Naive thymus-derived CD4-positive, alpha-beta T cell (primary cell): ENCODE results near the gene TP53BP2. TPM values are rescaled to one million over a fixed set of nuclear protein-coding genes. Genes with fewer than 3 reads are reported as not detected.
"Not testable (repeated sequence)": the region's sequence is repeated elsewhere in the genome, so short reads cannot be mapped to it uniquely, and the experiment has no call there.

Experiments
- ATAC-seq: fragments of 150-1000 bp; cut with Tn5 transposase; 2 replicates; pipeline ENCODE4 v1.10.0; 2021; ENCODE audit warnings: mild to moderate bottlenecking, moderate library complexity
- CTCF ChIA-PET: fragments of 350-600 bp; sonication (Branson Sonifier 250); formaldehyde crosslinking; loops from one replicate; lab custom pipeline; 2021; ENCODE audit warnings: antibody characterized with exemption; lab: Charles Lee
- POLR2A ChIA-PET: fragments of 350-600 bp; sonication (Branson Sonifier 250); formaldehyde crosslinking; loops from one replicate; lab custom pipeline; 2021; ENCODE audit warnings: antibody characterized with exemption, inconsistent platforms; lab: Charles Lee
- DNase-seq, 9 donors: peaks; one replicate each; pipeline versions ENCODE4 v3.0.0 to v3.0.0-alpha.2; 2020 to 2022; ENCODE audit warnings: mixed read lengths in 1 of 9
- H3K27ac ChIP-seq: one replicate; pipeline ENCODE4 v1.7.0; 2013; ENCODE audit warnings: mild to moderate bottlenecking, low read depth, low read length, moderate library complexity
- H3K27me3 ChIP-seq, 2 donors: one replicate each; pipeline ENCODE4 v1.7.0; 2013; ENCODE audit warnings: low read length in 2 of 2, mild to moderate bottlenecking in 2 of 2, moderate library complexity in 2 of 2; ENCODE audit not compliant: control insufficient read depth in 2 of 2, insufficient read depth in 2 of 2
- H3K36me3 ChIP-seq, 3 experiments: 1 replicate in 2 of 3; 2 replicates in 1 of 3; pipeline ENCODE4 v1.7.0; 2013; ENCODE audit warnings: low read length in 3 of 3, mild to moderate bottlenecking in 3 of 3, moderate library complexity in 1 of 3; ENCODE audit not compliant: insufficient read depth in 3 of 3, control insufficient read depth in 2 of 3
- H3K4me1 ChIP-seq, 2 donors: one replicate each; pipeline ENCODE4 v1.7.0; 2013; ENCODE audit warnings: low read length in 2 of 2, mild to moderate bottlenecking in 2 of 2, moderate library complexity in 1 of 2; ENCODE audit not compliant: control insufficient read depth in 2 of 2, insufficient read depth in 2 of 2
- H3K4me3 ChIP-seq: 2 replicates; pipeline ENCODE4 v1.7.0; 2013; ENCODE audit warnings: mild to moderate bottlenecking, low read length
- H3K9me3 ChIP-seq, 3 experiments: 1 replicate in 2 of 3; 2 replicates in 1 of 3; pipeline ENCODE4 v1.7.0; 2013; ENCODE audit warnings: low read length in 3 of 3; ENCODE audit not compliant: control insufficient read depth in 2 of 3
- H3K27ac Mint-ChIP-seq, 9 donors: one replicate each; pipeline ENCODE4 v1.8.0; 2020 to 2022; ENCODE audit warnings: mixed read lengths in 9 of 9, mild to moderate bottlenecking in 8 of 9, moderate library complexity in 5 of 9, inconsistent platforms in 2 of 9
- H3K27me3 Mint-ChIP-seq, 5 donors: one replicate each; pipeline ENCODE4 v1.8.0; 2021 to 2022; ENCODE audit warnings: mixed read lengths in 5 of 5, mild to moderate bottlenecking in 1 of 5
- H3K36me3 Mint-ChIP-seq, 5 donors: one replicate each; pipeline ENCODE4 v1.8.0; 2020 to 2022; ENCODE audit warnings: mixed read lengths in 5 of 5, mild to moderate bottlenecking in 3 of 5, inconsistent platforms in 1 of 5
- H3K4me1 Mint-ChIP-seq, 7 donors: one replicate each; pipeline ENCODE4 v1.8.0; 2020 to 2022; ENCODE audit warnings: mixed read lengths in 7 of 7, mild to moderate bottlenecking in 3 of 7, inconsistent platforms in 1 of 7
- H3K4me3 Mint-ChIP-seq, 10 donors: one replicate each; pipeline ENCODE4 v1.8.0; 2020 to 2022; ENCODE audit warnings: mild to moderate bottlenecking in 10 of 10, mixed read lengths in 10 of 10, moderate library complexity in 6 of 10, inconsistent platforms in 2 of 10
- H3K9me3 Mint-ChIP-seq, 11 donors: one replicate each; pipeline ENCODE4 v1.8.0; 2020 to 2022; ENCODE audit warnings: mixed read lengths in 11 of 11, mild to moderate bottlenecking in 4 of 11, inconsistent platforms in 1 of 11, moderate library complexity in 1 of 11
- intact Hi-C, 2 donors: fragments of 100-400 bp; cut with micrococcal nuclease; formaldehyde crosslinking; loops; one replicate each; pipeline ENCODE4 v1.15.1; 2023
- polyA plus RNA-seq, 2 donors: library from polyadenylated mRNA; unstranded; fragments of 300-500 nt; fragmentation: Illumina TruSeq; gene quantifications; one replicate each; pipeline ENCODE4 v1.2.3, GENCODE V29; 2021
- total RNA-seq, 6 experiments: library from RNA in 5 of 6; stranded (reverse) in 5 of 6; gene quantifications; 1 replicate in 5 of 6; 2 replicates in 1 of 6; pipeline ENCODE4 v1.2.3 and lab custom pipeline; 2021 to 2026

The TP53BP2 gene
- total and polyA plus RNA-seq, 7 experiments from 2014 or later, result 8.4 to 120 (median 44.2) TPM

GRCh38 chr1:223813645-223814044, 32.1 kb downstream of the TP53BP2 start:
- Histone ChIP-seq H3K9me3 (no peaks in the 10 kb centered on the region), H3K36me3 (peaks cover 0 to 14% (median 4%) of the 10 kb centered on the region in 3 experiments), H3K4me1 (peaks cover 0 to 22% of the 10 kb centered on the region in 2 donors), H3K4me3 (no peak overlapping the region), H3K27ac (no peak overlapping the region), H3K27me3 (no peaks in the 10 kb centered on the region)
- H3K27ac Mint-ChIP-seq, result peak overlapping the region in 8 of 9 donors; percentile 21 to 93 (median 84)
- peak overlapping the region in 8 of 10 donors; percentile 9 to 64 (median 36) for H3K4me3 Mint-ChIP-seq
- H3K4me1 Mint-ChIP-seq, result peaks cover 16 to 48% (median 41%) of the 10 kb centered on the region in 7 donors
- H3K36me3 Mint-ChIP-seq, result peaks cover 14 to 32% (median 25%) of the 10 kb centered on the region in 5 donors
- POLR2A ChIA-PET, result no interaction called here
- DNase-seq, result no peak
- intact Hi-C loops, result loop anchor here (1.0 to 5.0 kb wide), 3 partner anchors 33 to 294 kb away; no protein-coding TSS in a partner anchor
- no peaks in the 10 kb centered on the region for H3K9me3 Mint-ChIP-seq
- CTCF ChIA-PET, result interaction anchor here (0.6 to 3.4 kb wide), 4 partner anchors 8 to 32 kb away, joined by 3 to 20 read pairs (median 6); partner anchors contain the start of gene TP53BP2
- ATAC-seq, result no peak
- H3K27me3 Mint-ChIP-seq, result no peaks in the 10 kb centered on the region

GRCh38 chr1:223811634-223812101, 34.1 kb downstream of the TP53BP2 start:
- H3K4me3 Mint-ChIP-seq, result peak overlapping the region in 2 of 10 donors; percentile 44 to 49

GRCh38 chr1:223810586-223810985, 35.2 kb downstream of the TP53BP2 start:
- CTCF ChIA-PET, result interaction anchor here (0.6 to 3.4 kb wide), 2 partner anchors 35 to 99 kb away, joined by 3 to 20 read pairs; partner anchors contain the start of gene TP53BP2
- peak overlapping the region in 1 of 9 donors; percentile 22 for H3K27ac Mint-ChIP-seq
- no peak overlapping the region for H3K4me3 ChIP-seq

More at GRCh38 chr1:223811634-223812101, 34.1 kb downstream of the TP53BP2 start:
- Mint-ChIP-seq H3K27ac (peak overlapping the region in 6 of 9 donors; percentile 19 to 63 (median 57)), H3K36me3 (peaks cover 17 to 41% (median 36%) of the 10 kb centered on the region in 5 donors), H3K27me3 (no peaks in the 10 kb centered on the region), H3K4me1 (peaks cover 16 to 44% (median 39%) of the 10 kb centered on the region in 7 donors), H3K9me3 (peaks cover 0 to 3% (median 0%) of the 10 kb centered on the region in 11 donors)
- no peaks in the 10 kb centered on the region for H3K9me3 ChIP-seq
- H3K27ac ChIP-seq, result no peak overlapping the region
- peak in 6 of 9 donors; percentile 24 to 58 (median 44) for DNase-seq
- peaks cover 0 to 15% (median 4%) of the 10 kb centered on the region in 3 experiments for H3K36me3 ChIP-seq
- intact Hi-C loops, result loop anchor here (1.0 to 5.0 kb wide), 8 partner anchors 35 to 522 kb away; no protein-coding TSS in a partner anchor
- no peak overlapping the region for H3K4me3 ChIP-seq
- peak; percentile 72 for ATAC-seq
- ChIA-PET CTCF (interaction anchor here (0.7 to 3.4 kb wide), 14 partner anchors 9 to 1482 kb away, joined by 3 to 20 read pairs (median 3); partner anchors contain the start of gene TP53BP2), POLR2A (interaction anchor here (1.0 to 3.1 kb wide), 4 partner anchors 10 to 37 kb away, joined by 3 to 18 read pairs (median 4); partner anchors contain the start of gene TP53BP2)
- peaks cover 0 to 22% of the 10 kb centered on the region in 2 donors for H3K4me1 ChIP-seq
- H3K27me3 ChIP-seq, result no peaks in the 10 kb centered on the region

GRCh38 chr1:223809905-223810304, 35.8 kb downstream of the TP53BP2 start:
- H3K4me3 ChIP-seq, H3K4me3 Mint-ChIP-seq, H3K27me3 ChIP-seq, H3K9me3 Mint-ChIP-seq, DNase-seq, H3K9me3 ChIP-seq, ATAC-seq, POLR2A ChIA-PET, H3K27ac Mint-ChIP-seq, H3K27ac ChIP-seq, H3K27me3 Mint-ChIP-seq, CTCF ChIA-PET: not testable (repeated sequence)
- intact Hi-C loops, result loop anchor here (2.0 to 5.0 kb wide), 5 partner anchors 97 to 523 kb away; no protein-coding TSS in a partner anchor
- H3K36me3 ChIP-seq, result peaks cover 0 to 32% (median 4%) of the 10 kb centered on the region in 3 experiments
- H3K36me3 Mint-ChIP-seq, result peaks cover 22 to 47% (median 46%) of the 10 kb centered on the region in 5 donors
- peaks cover 19 to 28% (median 25%) of the 10 kb centered on the region in 7 donors for H3K4me1 Mint-ChIP-seq
- peaks cover 0 to 22% of the 10 kb centered on the region in 2 donors for H3K4me1 ChIP-seq

More at GRCh38 chr1:223810586-223810985, 35.2 kb downstream of the TP53BP2 start:
- Histone ChIP-seq H3K27me3 (no peaks in the 10 kb centered on the region), H3K36me3 (peaks cover 0 to 26% (median 4%) of the 10 kb centered on the region in 3 experiments), H3K9me3 (no peaks in the 10 kb centered on the region), H3K27ac (no peak overlapping the region), H3K4me1 (peaks cover 0 to 22% of the 10 kb centered on the region in 2 donors)
- Mint-ChIP-seq H3K27me3 (no peaks in the 10 kb centered on the region), H3K9me3 (peaks cover 0 to 3% (median 0%) of the 10 kb centered on the region in 11 donors), H3K36me3 (peaks cover 22 to 47% (median 44%) of the 10 kb centered on the region in 5 donors), H3K4me3 (no peak overlapping the region), H3K4me1 (peaks cover 19 to 34% (median 32%) of the 10 kb centered on the region in 7 donors)
- POLR2A ChIA-PET, result interaction anchor here (1.1 to 3.1 kb wide), 3 partner anchors 11 to 38 kb away, joined by 3 to 18 read pairs (median 5); partner anchors contain the start of gene TP53BP2
- no peak for ATAC-seq
- intact Hi-C loops, result loop anchor here (2.0 to 5.0 kb wide), 5 partner anchors 97 to 522 kb away; no protein-coding TSS in a partner anchor
- no peak for DNase-seq

- ChIA-PET CTCF (interaction anchor here (0.6 kb wide), 1 partner anchor 101 kb away, joined by 3 read pairs; no protein-coding TSS in a partner anchor), POLR2A (no interaction called here)
- Mint-ChIP-seq H3K9me3 (peaks cover 0 to 3% (median 0%) of the 10 kb centered on the region in 11 donors), H3K36me3 (peaks cover 19 to 76% (median 47%) of the 10 kb centered on the region in 5 donors), H3K27me3 (no peaks in the 10 kb centered on the region), H3K27ac (no peak overlapping the region), H3K4me3 (no peak overlapping the region), H3K4me1 (peaks cover 0 to 6% (median 0%) of the 10 kb centered on the region in 7 donors)
- Histone ChIP-seq H3K4me3 (no peak overlapping the region), H3K4me1 (no peaks in the 10 kb centered on the region), H3K9me3 (no peaks in the 10 kb centered on the region), H3K27me3 (no peaks in the 10 kb centered on the region), H3K36me3 (peaks cover 15 to 64% (median 33%) of the 10 kb centered on the region in 3 experiments), H3K27ac (no peak overlapping the region)
- DNase-seq (no peak), ATAC-seq (no peak)
- intact Hi-C loops, result no loop called here
Measured at GRCh38 chr1:223803211-223803610, 42.5 kb downstream of the TP53BP2 start.

- intact Hi-C loops, result no loop called here
- H3K4me3 Mint-ChIP-seq, result no peak overlapping the region
- no peak for DNase-seq
- Histone ChIP-seq H3K4me1 (no peaks in the 10 kb centered on the region), H3K4me3 (no peak overlapping the region), H3K36me3 (peaks cover 15 to 70% (median 33%) of the 10 kb centered on the region in 3 experiments), H3K9me3 (no peaks in the 10 kb centered on the region), H3K27me3 (no peaks in the 10 kb centered on the region), H3K27ac (no peak overlapping the region)
- H3K27ac Mint-ChIP-seq, result no peak overlapping the region
- peaks cover 0 to 6% (median 0%) of the 10 kb centered on the region in 7 donors for H3K4me1 Mint-ChIP-seq
- ChIA-PET CTCF (interaction anchor here (0.6 kb wide), 1 partner anchor 100 kb away, joined by 3 read pairs; no protein-coding TSS in a partner anchor), POLR2A (no interaction called here)
- H3K9me3 Mint-ChIP-seq, result peaks cover 0 to 3% (median 0%) of the 10 kb centered on the region in 11 donors
- peaks cover 22 to 77% (median 50%) of the 10 kb centered on the region in 5 donors for H3K36me3 Mint-ChIP-seq
- no peak for ATAC-seq
- no peaks in the 10 kb centered on the region for H3K27me3 Mint-ChIP-seq
Measured at GRCh38 chr1:223802602-223803001, 43.1 kb downstream of the TP53BP2 start.
